Brain microvascular endothelial cell (primary cell): ENCODE data around the gene INCENP.
A peak's percentile ranks its signal among the peaks of the same experiment; 100 is the strongest.

ENCODE experiments used
- DNase-seq: peaks from one replicate; pipeline ENCODE4 v3.0.0-alpha.2; 2020
- H3K27ac ChIP-seq: fragments of 250-450 bp; sonication (Bioruptor Pico); 2 replicates; pipeline ENCODE4 v1.5.1; 2020; ENCODE audit warnings: mild to moderate bottlenecking, moderate library complexity
- H3K27me3 ChIP-seq: fragments of 250-450 bp; sonication (Bioruptor Pico); replicated peaks from 2 replicates; pipeline ENCODE4 v1.5.1; 2020; ENCODE audit warnings: mild to moderate bottlenecking
- H3K36me3 ChIP-seq: fragments of 250-450 bp; sonication (Bioruptor Pico); replicated peaks from 2 replicates; pipeline ENCODE4 v1.5.1; 2020; ENCODE audit warnings: mild to moderate bottlenecking
- H3K4me3 ChIP-seq: 2 replicates; pipeline ENCODE4 v1.5.1; 2011; ENCODE audit warnings: low read depth, mild to moderate bottlenecking, control low read depth, low read length, moderate library complexity
- CTCF ChIP-seq: IDR thresholded peaks from 2 replicates; pipeline ENCODE4 v1.5.1; 2011; ENCODE audit warnings: low read depth, mild to moderate bottlenecking, moderate library complexity, low read length, control low read depth, inconsistent platforms; ENCODE audit errors: missing control alignments
- in situ Hi-C: cut with HindIII; loops from 2 replicates; pipeline ENCODE4 v1.10.0; 2017; ENCODE audit warnings: low sequenced_read_pairs, low pct_ligation_motif_present

Gene INCENP

DNA sequence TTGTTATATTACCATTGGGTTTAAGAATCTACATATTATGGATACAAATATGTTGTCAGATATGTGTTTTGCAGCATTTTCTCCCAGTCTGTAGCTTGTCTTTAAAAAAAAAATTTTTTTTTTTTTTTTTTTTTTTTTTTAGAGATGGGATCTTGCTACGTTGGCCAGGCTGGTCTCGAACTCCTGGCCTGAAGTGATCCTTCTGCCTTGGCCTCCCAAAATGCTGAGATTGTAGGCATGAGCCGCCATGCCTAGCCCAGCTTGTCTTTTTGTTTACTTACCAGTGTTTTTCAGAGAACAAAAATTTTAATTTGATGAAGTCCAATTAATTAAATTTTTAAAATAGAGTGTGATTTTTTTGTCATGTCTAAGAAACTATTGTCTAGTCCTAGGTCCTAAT, 29.8 kb downstream of the INCENP start:
- H3K4me3 ChIP-seq, result no peak overlapping the region
- H3K27me3 ChIP-seq, result no peaks in the 10 kb centered on the region
- H3K36me3 ChIP-seq, result peaks cover 16% of the 10 kb centered on the region
- no peak for DNase-seq
- no peak for TF ChIP-seq CTCF
- in situ Hi-C loops, result no loop called here
- no peak overlapping the region for H3K27ac ChIP-seq

GRCh38 chr11:62157603-62158002, 33.8 kb downstream of the INCENP start:
- TF ChIP-seq CTCF, result no peak
- Histone ChIP-seq H3K4me3 (no peak overlapping the region), H3K36me3 (peaks cover 3% of the 10 kb centered on the region), H3K27me3 (no peaks in the 10 kb centered on the region), H3K27ac (no peak overlapping the region)
- no peak for DNase-seq
- in situ Hi-C loops, result no loop called here

DNA sequence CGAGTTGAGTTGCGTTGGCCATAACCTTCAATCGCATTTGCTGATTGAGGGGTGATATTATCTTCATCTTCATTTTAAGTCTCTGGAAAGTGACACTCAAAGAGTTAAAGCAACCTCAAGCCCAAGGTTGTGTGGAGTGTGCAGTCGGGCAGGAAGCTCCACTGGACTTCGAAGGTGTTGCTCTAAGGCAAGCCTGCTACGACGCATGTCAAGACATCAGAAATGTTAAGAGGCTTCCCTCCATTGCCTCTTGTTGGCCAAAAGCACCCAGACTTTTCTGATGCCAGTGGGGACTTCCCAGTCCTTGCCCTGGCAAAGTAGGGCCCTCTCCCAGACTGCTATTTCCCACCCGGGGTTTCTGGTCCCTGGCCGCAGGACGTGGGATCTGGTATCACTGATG, 42.6 kb downstream of the INCENP start:
- Histone ChIP-seq H3K4me3 (no peak overlapping the region), H3K36me3 (no peaks in the 10 kb centered on the region), H3K27ac (no peak overlapping the region), H3K27me3 (no peaks in the 10 kb centered on the region)
- in situ Hi-C loops, result no loop called here
- TF ChIP-seq CTCF, result no peak
- DNase-seq, result no peak

- no peak overlapping the region for H3K4me3 ChIP-seq
- no peak for TF ChIP-seq CTCF
- no peaks in the 10 kb centered on the region for H3K36me3 ChIP-seq
- no peak overlapping the region for H3K27ac ChIP-seq
- no peak for DNase-seq
- in situ Hi-C loops, result no loop called here
- H3K27me3 ChIP-seq, result no peaks in the 10 kb centered on the region
These were observed 45.6 kb downstream of the INCENP start for GRCh38 chr11:62169448-62169847.

DNA sequence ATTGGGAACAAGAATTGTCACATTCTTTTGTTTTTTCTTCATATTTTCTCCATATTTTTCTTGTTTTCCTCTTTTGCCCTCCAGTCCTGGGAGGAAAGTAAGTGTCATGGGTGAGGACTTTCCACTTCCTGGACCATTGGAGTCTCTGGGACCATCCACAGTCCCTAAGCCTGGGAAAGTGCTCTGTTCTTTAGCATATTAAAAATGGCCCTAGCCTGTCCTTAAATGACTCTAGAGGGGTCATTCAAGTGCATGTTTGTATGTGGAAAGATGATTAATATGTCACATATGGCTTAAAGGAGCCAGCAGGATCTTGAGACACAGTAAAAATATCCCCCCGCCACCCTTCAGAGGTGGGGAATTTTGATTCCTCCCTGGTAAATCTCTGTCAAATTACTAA, 46.1 kb downstream of the INCENP start:
- Histone ChIP-seq H3K36me3 (no peaks in the 10 kb centered on the region), H3K27me3 (no peaks in the 10 kb centered on the region), H3K27ac (no peak overlapping the region), H3K4me3 (no peak overlapping the region)
- in situ Hi-C loops, result no loop called here
- no peak for TF ChIP-seq CTCF
- DNase-seq, result no peak

- peak; percentile 75 for TF ChIP-seq CTCF
- Histone ChIP-seq H3K27ac (no peak overlapping the region), H3K4me3 (no peak overlapping the region), H3K27me3 (no peaks in the 10 kb centered on the region), H3K36me3 (no peaks in the 10 kb centered on the region)
- DNase-seq, result peak; percentile 81
- in situ Hi-C loops, result no loop called here
These were observed 47.5 kb downstream of the INCENP start for GRCh38 chr11:62171261-62171723.
